ENCODE measurements around the gene OR5H14. TPM values are rescaled to one million over a fixed set of nuclear protein-coding genes. Genes with fewer than 3 reads are reported as not detected.

OR5H14 gene
- total RNA-seq, 2 experiments from 2014 or later: 0.02 TPM; not detected in 1

Other genes starting within 250 kb of the OR5H14 start
- gene RIOX2, start 175.0 kb upstream of the OR5H14 start, total RNA-seq: 10 to 100 TPM; 35.0 to 35.5 TPM
- gene GABRR3, start 112.2 kb upstream of the OR5H14 start, total RNA-seq: not detected
- gene OR5AC2, start 60.3 kb upstream of the OR5H14 start, total RNA-seq: not detected
- gene OR5H1, start 16.8 kb upstream of the OR5H14 start, total RNA-seq: not detected
- gene OR5H15, start 19.2 kb downstream of the OR5H14 start, total RNA-seq: not detected
- gene OR5H6, start 116.8 kb downstream of the OR5H14 start, total RNA-seq: not detected
- gene OR5H2, start 135.0 kb downstream of the OR5H14 start, total RNA-seq: not detected
- not detected for gene OR5K4, start 206.4 kb downstream of the OR5H14 start, total RNA-seq
- not detected for gene OR5K3, start 243.2 kb downstream of the OR5H14 start, total RNA-seq